T-helper 9 cell (primary cell): ENCODE data around the gene TMEM209.
"Not testable (repeated sequence)": the region's sequence is repeated elsewhere in the genome, so short reads cannot be mapped to it uniquely, and the experiment has no call there.

ENCODE experiments used
- DNase-seq: peaks from one replicate; pipeline ENCODE4 v3.0.0-alpha.2; 2020
- total RNA-seq, 2 donors: gene quantifications; one replicate each; lab custom pipeline; 2026; lab: John Stamatoyannopoulos, UW

Gene TMEM209
- total RNA-seq, result 26.1 to 47.0 reads per million in 2 donors

- peak; percentile 87 for DNase-seq
Observed at GRCh38 chr7:130205084-130205947, at the start of gene TMEM209. TSS of gene TMEM209 (minus strand) at chr7:130205406. CDS start at chr7:130205375, 31 bp downstream.

- no peak for DNase-seq
Observed at GRCh38 chr7:130254555-130254954, 49.3 kb upstream of the TMEM209 start.

GRCh38 chr7:130249626-130250025 is 44.4 kb upstream of the TMEM209 start:
- DNase-seq, result not testable (repeated sequence)

GRCh38 chr7:130248842-130249241 is 43.6 kb upstream of the TMEM209 start:
- not testable (repeated sequence) for DNase-seq

GRCh38 chr7:130246491-130246890 is 41.3 kb upstream of the TMEM209 start:
- not testable (repeated sequence) for DNase-seq

- not testable (repeated sequence) for DNase-seq
Observed at GRCh38 chr7:130243486-130243885, 38.3 kb upstream of the TMEM209 start.

GRCh38 chr7:130242198-130243014 is 37.2 kb upstream of the TMEM209 start:
- DNase-seq, result peak; percentile 14

- no peak for DNase-seq
Observed at GRCh38 chr7:130240240-130240639, 35.0 kb upstream of the TMEM209 start.

- not testable (repeated sequence) for DNase-seq
Observed at GRCh38 chr7:130236361-130236760, 31.2 kb upstream of the TMEM209 start.

GRCh38 chr7:130234078-130234477 is 28.9 kb upstream of the TMEM209 start:
- DNase-seq, result no peak

- DNase-seq, result no peak
Observed at GRCh38 chr7:130232209-130232608, 27.0 kb upstream of the TMEM209 start.

GRCh38 chr7:130231792-130232191 is 26.6 kb upstream of the TMEM209 start:
- DNase-seq, result no peak

GRCh38 chr7:130229981-130230380 is 24.8 kb upstream of the TMEM209 start:
- DNase-seq, result not testable (repeated sequence)

GRCh38 chr7:130228840-130229502 is 23.8 kb upstream of the TMEM209 start:
- DNase-seq, result no peak

GRCh38 chr7:130227883-130228575 is 22.8 kb upstream of the TMEM209 start:
- no peak for DNase-seq

GRCh38 chr7:130226333-130226732 is 21.1 kb upstream of the TMEM209 start:
- DNase-seq, result no peak

- not testable (repeated sequence) for DNase-seq
Observed at GRCh38 chr7:130224923-130225322, 19.7 kb upstream of the TMEM209 start.

GRCh38 chr7:130224210-130224609 is 19.0 kb upstream of the TMEM209 start:
- no peak for DNase-seq

GRCh38 chr7:130223646-130224045 is 18.4 kb upstream of the TMEM209 start:
- DNase-seq, result no peak

- DNase-seq, result no peak
Observed at GRCh38 chr7:130221746-130222145, 16.5 kb upstream of the TMEM209 start.

- DNase-seq, result no peak
Observed at GRCh38 chr7:130219871-130220270, 14.7 kb upstream of the TMEM209 start.
